Measurements from ENCODE around the gene RABL3.
"Not testable (repeated sequence)": the region's sequence is repeated elsewhere in the genome, so short reads cannot be mapped to it uniquely, and the experiment has no call there.

Gene RABL3

DNA sequence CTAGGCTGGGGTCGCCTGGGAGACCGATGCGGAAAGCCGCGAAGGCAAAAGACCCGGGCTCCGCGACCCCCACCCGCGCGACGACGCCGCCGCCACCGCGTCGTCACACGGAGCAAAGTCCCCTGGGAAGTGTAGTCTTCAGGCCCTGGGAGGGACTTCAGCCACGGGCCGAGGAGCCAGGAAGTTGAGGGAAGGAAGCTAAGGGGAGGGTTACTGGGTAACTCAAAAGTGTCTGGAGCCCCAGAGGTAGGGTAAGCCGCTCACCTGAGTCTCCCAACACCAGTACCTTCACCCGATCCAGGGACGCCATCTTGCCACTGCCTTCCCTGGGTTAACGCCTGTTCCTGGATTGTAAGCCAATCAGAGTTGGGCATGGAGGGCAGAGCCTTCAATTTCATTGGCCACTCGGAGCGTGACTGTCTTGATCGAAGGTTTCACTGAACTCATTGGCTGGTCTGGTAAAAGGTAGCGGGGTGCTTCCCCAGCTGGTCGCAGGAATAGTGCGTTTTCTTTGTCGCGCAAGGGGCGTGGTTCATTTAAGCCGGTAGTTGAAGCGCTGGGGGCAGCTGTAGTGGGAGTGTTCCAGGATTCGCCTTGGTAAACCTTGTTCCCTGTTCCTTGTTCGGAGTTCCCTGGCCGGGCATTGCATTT lies at the start of gene RABL3, which contains the start of gene GTF2E1:
TSS of gene RABL3 (minus strand) at position 319 of the 651 bp plus-strand sequence. CDS start at position 310, 9 bp downstream.
TSS of gene GTF2E1 (plus strand) at position 547 of the 651 bp plus-strand sequence. CDS start 7,809 bp downstream, outside the sequence.
- DNase-seq, result peak; percentile 100

DNA sequence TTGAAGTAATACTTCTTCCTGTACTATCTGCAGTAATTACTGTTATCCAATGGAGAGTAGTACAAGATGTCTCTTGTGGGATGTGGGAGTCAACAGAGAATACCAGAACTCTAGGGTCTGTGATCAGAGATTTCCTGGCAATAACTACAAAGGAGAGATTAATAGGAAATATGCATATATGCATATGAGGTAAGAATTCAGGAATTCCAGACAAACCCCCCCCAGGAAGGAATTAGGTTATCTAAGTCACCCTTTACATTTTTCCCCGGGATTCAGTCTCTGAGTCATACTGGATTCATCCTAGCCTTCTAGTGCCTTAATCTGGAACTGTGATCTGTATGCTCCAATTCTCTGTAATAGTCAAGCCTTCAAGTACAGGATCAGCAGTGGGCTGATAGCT lies 49.6 kb upstream of the RABL3 start:
- no peak for DNase-seq

DNA sequence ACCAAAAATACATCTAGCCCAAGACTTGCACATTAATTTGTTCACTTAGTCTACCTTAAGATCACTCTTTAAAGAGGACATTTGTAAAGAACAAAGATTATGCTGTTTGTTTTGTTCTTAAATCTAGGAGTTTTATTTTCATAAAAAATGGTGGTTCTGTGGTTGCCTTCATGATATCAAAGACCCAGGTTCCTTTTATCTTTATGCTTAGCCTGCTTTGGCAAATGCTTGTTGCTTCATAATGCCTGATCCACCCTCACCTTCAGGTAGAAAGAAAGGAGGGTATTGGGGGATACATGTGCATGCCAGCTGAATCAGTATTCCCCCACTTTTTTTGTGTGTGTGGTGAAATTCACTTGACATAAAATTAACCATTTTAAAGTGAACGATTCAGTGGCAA lies 48.7 kb upstream of the RABL3 start:
- DNase-seq, result no peak

DNA sequence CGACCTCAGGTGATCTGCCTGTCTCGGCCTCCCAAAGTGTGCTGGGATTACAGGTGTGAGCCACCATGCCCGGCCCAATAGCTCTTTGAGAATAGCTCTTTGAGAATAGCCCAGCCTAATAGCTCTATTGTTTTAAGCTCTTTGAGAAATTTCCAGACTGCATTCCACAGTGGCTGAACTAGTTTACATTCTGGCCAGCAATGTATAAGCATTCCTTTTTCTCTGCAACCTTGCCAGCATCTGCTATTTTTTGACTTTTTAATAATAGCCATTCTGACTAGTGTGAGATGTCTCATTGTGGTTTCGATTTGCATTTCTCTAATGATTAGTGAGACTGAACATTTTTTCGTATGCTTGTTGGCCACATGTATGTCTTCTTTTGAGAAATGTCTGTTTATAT lies 43.5 kb upstream of the RABL3 start:
- not testable (repeated sequence) for DNase-seq

DNA sequence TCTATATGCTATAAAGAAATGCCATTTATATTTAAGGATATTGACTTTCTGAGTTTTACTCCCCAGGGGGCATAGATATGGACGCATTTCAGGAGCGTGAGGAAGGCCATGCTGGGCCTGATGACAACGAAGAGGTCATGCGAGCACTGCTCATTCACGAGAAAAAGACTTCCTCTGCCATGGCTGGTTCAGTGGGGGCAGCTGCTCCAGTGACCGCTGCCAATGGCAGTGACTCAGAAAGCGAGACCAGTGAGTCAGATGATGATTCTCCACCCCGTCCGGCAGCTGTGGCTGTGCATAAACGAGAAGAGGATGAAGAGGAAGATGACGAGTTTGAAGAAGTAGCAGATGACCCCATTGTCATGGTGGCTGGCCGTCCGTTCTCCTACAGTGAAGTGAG lies 38.7 kb upstream of the RABL3 start:
- DNase-seq, result no peak

GRCh38 chr3:120778776-120779175 lies 36.5 kb upstream of the RABL3 start:
- no peak for DNase-seq

DNA sequence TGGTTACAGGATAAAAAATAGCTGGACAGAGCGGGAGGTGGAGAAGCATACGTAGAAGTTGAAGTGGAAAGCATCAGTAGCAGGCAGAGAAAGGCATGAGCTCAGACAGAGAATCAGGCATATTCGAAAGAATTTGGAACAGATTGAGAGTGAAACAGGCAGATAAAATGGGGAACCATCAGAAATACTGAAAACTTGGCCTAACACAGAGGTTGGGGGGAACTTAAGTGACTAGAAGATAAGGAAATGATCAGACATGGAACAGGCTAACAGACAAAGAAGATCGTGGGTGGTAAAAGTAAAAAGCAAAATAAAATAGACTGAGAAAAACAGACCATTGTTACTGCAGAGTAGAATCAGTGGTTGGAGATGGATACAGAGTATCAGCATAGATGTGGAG lies 33.1 kb upstream of the RABL3 start:
- no peak for DNase-seq

- no peak for DNase-seq
Observed at GRCh38 chr3:120773932-120774331, 31.6 kb upstream of the RABL3 start.

DNA sequence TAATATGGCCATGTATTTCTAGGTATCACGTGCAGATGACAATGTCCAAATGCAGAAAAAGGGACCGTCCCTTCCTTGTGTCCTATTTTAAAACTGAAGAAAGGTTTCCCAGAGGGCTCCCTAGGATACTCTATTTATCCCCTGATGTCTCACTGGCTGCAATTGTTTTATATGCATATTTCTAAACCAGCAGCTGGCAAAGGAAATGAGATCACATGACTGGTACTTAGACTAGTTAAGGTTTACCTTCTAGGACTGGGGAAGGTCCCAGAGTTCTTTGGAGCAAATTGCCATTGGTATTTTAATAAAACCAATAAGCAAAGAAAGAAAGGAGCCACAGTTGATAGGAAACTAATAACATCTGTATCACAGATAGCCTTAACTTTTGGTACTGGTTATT lies 29.8 kb upstream of the RABL3 start:
- no peak for DNase-seq

GRCh38 chr3:120770891-120771290 lies 28.6 kb upstream of the RABL3 start:
- no peak for DNase-seq

- no peak for DNase-seq
Observed at GRCh38 chr3:120769436-120769835, 27.1 kb upstream of the RABL3 start.

DNA sequence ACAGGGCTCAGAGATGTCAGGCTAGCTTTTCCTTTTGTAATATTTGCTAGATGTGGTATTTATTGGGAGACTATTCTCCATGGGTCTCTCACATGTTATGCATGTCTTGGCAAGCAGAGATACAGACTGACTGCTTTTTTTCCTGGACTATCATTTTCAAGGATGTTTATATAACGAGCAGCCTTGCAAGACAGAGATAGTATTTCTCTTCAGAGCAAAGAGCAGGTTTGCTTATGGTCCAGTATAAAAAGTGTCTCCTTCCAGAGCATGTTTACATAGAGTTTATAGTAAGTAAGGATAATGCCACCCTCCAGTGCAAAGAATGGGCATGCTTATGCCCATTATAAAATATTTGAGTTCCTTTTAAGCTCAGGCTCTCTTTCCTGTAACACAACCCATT lies 24.8 kb upstream of the RABL3 start:
- no peak for DNase-seq

- no peak for DNase-seq
Observed at GRCh38 chr3:120766576-120766975, 24.3 kb upstream of the RABL3 start.

GRCh38 chr3:120765830-120766493 lies 23.6 kb upstream of the RABL3 start:
- no peak for DNase-seq

- no peak for DNase-seq
Observed at GRCh38 chr3:120764206-120764605, 21.9 kb upstream of the RABL3 start.

GRCh38 chr3:120763601-120764000 lies 21.3 kb upstream of the RABL3 start:
- DNase-seq, result no peak

DNA sequence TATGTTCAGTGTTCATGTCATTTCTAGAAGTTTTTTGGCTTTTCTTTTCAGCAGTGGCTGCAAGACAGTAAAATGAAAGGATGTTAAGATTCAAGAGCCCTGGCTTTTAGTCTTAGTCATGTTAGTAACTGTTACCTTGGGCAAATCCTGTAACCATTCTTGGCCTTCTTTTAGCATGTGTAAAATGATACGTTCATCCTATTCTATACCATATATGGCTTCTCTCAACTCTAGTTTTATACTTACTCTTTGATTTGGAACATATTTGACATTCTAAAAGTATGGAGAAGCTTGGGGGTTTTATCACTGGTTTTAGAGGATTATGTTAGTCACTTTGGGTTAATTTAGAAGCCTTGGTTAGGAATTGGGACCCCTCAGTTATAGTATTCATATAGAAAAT lies 20.3 kb upstream of the RABL3 start:
- no peak for DNase-seq

DNA sequence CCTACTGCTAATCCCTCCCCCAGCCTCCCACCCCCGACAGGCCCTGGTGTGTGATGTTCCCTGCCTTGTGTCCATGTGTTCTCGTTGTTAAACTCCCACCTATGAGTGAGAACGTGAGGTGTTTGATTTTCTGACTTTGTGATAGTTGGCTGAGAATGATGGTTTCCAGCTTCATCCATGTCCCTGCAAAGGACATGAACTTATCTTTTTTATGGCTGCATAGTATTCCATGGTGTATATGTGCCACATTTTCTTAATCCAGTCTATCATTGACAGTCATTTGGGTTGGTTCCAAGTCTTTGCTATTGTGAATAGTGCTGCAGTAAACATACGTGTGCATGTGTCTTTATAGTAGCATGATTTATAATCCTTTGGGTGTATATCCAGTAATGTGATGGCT lies 16.2 kb upstream of the RABL3 start:
- DNase-seq, result not testable (repeated sequence)

- no peak for DNase-seq
Observed at GRCh38 chr3:120756061-120756460, 13.7 kb upstream of the RABL3 start.

DNA sequence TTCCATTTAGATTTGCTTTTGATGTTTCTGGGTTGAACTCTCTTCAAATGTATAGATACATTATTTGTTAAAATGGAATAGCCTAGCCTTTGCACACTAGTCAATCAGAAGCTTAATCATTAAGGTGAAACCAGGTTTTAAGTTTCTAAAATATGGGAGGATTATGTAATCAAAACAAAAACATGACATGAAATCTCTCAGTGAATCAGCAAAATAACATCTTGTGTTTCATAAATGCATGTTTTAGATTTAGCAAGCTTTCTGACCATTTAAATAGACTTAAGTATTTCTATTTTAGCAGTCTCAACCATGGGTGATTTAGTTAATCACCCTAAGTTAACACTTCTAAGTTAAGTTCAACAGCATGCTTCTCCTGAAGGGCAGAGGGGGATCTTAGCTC lies 11.5 kb upstream of the RABL3 start:
- no peak for DNase-seq

DNA sequence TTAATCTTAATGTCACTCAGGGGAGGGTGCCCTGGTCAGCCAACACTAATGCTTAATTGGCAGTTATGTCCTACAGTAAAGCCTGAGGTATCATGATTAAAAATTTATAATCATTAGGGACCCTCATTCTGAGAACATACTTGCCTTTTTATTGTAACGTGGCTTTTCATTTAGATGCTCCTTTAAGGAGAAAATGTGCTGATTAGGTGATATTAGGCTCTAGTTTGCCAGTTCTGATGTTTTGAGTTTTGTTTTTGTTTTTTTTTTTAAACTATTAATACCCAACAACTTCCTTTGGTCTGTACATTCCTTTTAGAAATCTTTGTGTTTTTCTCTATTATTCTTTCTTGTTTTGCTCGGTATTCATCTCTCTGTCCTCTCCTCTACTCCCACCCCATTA lies 10.5 kb upstream of the RABL3 start:
- DNase-seq, result no peak

- DNase-seq, result no peak
Observed at GRCh38 chr3:120752230-120752629, 9.9 kb upstream of the RABL3 start.

- DNase-seq, result no peak
Observed at GRCh38 chr3:120749843-120750242, 7.5 kb upstream of the RABL3 start.

DNA sequence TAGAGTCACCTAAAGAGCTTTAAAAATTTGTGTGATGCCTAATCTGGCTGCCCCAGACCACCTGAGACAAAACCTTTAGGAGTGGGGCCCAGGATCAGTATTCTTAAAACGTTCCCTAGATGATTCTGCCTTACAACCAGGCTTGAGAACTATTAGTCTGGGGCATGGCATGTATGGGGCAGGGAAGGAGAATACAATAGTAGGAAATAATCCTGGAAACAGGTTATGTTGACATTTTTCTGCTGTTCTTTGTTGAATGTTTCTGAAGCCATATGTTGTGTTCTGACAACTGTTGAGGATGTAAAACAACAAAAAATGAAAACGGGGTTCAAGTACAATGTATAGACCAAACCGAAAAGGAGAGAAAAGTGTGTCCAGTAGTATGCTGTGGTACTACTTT lies 3.1 kb upstream of the RABL3 start:
- no peak for DNase-seq

All from COR-L47 (cell line).